ES-I3 (cell line): ENCODE data around the gene ITPKC.

Experiments used
- H3K36me3 ChIP-seq: 2 replicates; pipeline ENCODE4 v1.6.1; 2013; ENCODE audit warnings: mild to moderate bottlenecking, low read length, control low read depth, moderate library complexity; ENCODE audit not compliant: insufficient read depth
- H3K4me1 ChIP-seq: 2 replicates; pipeline ENCODE4 v1.6.1; 2013; ENCODE audit warnings: mild to moderate bottlenecking, control low read depth, low read length; ENCODE audit not compliant: insufficient read depth
- H3K9ac ChIP-seq: 2 replicates; pipeline ENCODE4 v1.6.1; 2013; ENCODE audit warnings: low read depth, mild to moderate bottlenecking, low read length, moderate library complexity
- H3K9me3 ChIP-seq: 2 replicates; pipeline ENCODE4 v1.6.1; 2013; ENCODE audit warnings: mild to moderate bottlenecking, low read length, moderate library complexity; ENCODE audit not compliant: control insufficient read depth, insufficient read depth

Gene ITPKC

DNA sequence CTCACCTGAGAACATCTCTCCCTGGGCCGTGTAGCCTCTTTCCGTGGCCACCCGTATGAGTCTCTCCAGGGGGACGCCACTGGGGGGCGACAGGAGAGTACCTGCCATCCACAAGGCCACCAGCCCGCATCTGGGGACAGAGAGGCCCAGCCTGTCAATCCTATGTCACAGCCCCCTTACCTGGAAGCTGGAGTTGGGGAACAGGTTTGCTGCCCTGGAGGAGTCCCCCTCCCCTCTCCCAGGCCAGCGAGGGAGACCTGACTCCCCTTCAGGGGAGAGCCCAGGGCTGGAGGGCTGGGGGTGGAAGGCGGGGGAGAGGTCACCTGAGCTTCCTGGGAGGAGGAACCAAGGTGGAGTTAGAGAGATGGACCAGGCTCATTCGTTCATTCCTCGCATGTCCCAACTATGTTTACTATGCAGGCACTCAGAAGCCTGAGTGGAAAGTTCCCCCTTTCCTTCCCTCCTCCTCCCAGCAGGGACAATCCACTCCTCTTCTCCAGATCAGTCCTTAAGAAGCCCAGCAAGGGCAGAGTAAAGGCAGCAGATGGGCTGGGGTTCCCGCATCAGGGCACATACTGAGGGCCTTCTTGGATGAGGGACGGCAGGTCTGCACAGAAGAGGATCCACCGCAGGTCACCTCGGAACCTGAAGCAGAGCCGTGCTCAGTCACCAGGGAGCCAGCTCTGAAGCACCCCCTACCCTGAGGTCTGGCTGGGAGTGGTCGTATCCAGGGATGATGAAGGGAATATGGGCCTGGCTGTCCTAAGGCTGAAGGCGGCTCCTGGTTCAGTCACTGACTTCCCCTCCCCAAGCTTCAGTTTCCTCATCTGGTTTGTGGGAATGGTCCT, 27.9 kb downstream of the ITPKC start:
- H3K9ac ChIP-seq, result peak overlapping the region; percentile 9; the same call in 1 of the 2 replicates
- no peaks in the 10 kb centered on the region; the same call in 1 of the 2 replicates for H3K36me3 ChIP-seq
- no peaks in the 10 kb centered on the region for H3K9me3 ChIP-seq
- peaks cover 8% of the 10 kb centered on the region for H3K4me1 ChIP-seq

DNA sequence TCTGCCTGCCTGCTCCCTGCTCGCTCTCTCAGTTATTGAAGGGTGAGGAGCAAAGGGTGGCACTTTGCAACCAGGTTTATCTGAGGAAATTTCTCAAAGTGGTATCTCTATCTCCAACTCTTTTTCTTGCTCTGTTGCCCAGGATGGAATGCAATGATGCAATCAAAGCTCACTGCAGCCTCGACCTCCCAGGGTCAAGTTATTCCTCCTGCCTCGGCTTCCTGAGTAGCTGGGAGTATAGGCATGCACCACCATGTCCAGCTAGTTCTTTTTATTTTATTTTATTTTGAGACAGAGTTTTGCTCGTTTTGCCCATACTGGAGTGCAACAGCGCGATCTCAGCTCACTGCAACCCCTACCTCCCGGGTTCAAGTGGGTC, 28.5 kb downstream of the ITPKC start:
- no peaks in the 10 kb centered on the region; the same call in 1 of the 2 replicates for H3K36me3 ChIP-seq
- peak overlapping the region; percentile 9; the same call in 1 of the 2 replicates for H3K9ac ChIP-seq
- peaks cover 8% of the 10 kb centered on the region for H3K4me1 ChIP-seq
- H3K9me3 ChIP-seq, result no peaks in the 10 kb centered on the region

DNA sequence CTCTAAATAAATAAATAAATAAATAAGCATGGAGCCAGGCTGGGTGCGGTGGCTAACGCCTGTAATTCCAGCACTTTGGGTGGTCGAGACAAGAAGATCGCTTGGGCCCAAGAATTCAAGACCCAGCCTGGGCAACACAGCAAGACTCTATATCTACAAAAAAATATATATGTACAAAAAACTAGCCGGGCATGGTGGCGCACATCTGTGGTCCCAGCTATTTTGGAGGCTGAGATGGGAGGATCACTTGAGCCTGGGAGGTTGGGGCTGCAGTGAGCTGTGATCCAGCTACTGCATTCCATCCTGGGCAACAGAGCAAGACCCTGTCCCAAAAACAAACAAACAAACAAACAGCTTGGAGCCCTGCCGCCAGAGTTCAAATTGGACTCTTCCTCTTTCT, 30.6 kb downstream of the ITPKC start:
- no peak overlapping the region for H3K9ac ChIP-seq
- H3K9me3 ChIP-seq, result no peaks in the 10 kb centered on the region
- H3K4me1 ChIP-seq, result peaks cover 8% of the 10 kb centered on the region
- H3K36me3 ChIP-seq, result no peaks in the 10 kb centered on the region

DNA sequence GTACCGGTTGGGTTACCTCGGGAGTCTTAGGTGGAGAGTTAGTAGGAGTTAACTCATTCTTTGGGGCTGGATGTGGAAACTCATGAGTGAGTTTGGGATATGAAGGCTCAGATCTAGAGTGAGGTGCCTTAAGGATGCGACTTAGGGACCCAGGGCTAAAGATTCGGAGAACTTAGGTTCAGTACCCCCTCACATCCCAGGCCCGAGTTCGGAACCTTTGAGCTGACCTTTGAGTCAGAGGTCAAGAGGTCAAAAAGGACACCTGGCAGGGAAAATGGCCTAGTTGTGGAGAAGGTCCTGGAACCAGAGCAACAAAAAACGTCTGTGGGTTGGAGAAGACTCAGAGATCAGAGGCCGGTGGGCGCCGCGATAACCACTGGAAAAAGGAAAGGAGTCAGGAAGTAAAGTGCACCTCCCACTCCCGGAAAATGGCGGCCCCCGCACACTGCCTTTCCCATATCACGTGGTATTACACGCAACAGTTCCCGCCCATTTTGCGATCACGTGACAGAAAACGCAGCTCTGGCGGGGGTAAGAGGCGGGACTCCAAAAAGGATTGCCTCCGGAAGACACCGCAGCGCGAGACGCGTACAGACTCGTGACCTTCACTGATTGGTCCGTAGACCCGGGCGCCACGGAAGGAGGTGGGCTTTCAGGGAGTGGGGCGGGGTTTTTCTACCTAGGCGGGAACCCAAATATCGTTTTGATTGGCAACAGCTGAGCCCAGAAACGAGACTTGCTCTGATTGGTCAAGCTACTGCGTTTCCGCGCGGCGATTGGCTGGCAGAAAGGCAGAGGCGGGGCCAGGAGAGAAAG, 33.4 kb downstream of the ITPKC start, which contains the start of gene ACTMAP:
Gene ACTMAP, minus strand, starts transcription at position 420 of the 816 bp plus-strand sequence. CDS start 674 bp downstream, outside the sequence.
- H3K9me3 ChIP-seq, result no peaks in the 10 kb centered on the region
- H3K4me1 ChIP-seq, result peaks cover 4% of the 10 kb centered on the region
- H3K36me3 ChIP-seq, result no peaks in the 10 kb centered on the region
- H3K9ac ChIP-seq, result peak within 1 kb of the TSS; percentile 94

- H3K9me3 ChIP-seq, result no peaks in the 10 kb centered on the region
- no peaks in the 10 kb centered on the region for H3K4me1 ChIP-seq
- peaks cover 5% of the 10 kb centered on the region; the same call in 1 of the 2 replicates for H3K36me3 ChIP-seq
- peak within 1 kb of the TSS; percentile 94 for H3K9ac ChIP-seq
Measured at GRCh38 chr19:40750874-40751537, 34.1 kb downstream of the ITPKC start, which contains the start of gene SNRPA. Gene SNRPA, plus strand, starts transcription at chr19:40751203. Its CDS starts 206 bp downstream, at chr19:40751409.

DNA sequence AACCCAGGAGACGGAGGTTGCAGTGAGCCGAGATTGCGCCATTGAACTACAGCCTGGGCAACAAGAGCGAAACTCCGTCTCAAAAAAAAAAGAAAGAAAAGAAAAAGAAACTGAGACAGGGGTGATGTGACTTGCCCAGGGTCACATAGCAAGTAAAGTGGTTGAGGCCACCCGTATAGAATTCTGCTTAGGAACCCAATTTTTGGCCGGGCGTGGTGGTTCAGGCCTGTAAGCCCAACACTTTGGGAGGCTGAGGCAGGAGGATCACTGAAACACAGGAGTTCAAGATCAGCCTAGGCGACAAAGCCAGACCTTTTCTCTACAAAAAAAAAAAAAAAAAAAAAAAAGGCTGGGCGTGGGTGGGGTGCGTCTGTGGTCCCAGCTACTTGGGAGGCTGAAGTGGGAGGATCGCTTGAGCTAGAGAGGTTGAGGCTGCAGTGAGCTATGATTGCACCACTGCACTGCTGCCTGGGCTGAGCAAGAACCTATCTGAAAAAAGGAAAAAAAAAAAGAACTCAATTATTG, 35.4 kb downstream of the ITPKC start:
- Histone ChIP-seq H3K4me1 (no peaks in the 10 kb centered on the region), H3K9me3 (no peaks in the 10 kb centered on the region), H3K9ac (peak overlapping the region; percentile 94; the same call in 1 of the 2 replicates), H3K36me3 (peaks cover 19% of the 10 kb centered on the region)

DNA sequence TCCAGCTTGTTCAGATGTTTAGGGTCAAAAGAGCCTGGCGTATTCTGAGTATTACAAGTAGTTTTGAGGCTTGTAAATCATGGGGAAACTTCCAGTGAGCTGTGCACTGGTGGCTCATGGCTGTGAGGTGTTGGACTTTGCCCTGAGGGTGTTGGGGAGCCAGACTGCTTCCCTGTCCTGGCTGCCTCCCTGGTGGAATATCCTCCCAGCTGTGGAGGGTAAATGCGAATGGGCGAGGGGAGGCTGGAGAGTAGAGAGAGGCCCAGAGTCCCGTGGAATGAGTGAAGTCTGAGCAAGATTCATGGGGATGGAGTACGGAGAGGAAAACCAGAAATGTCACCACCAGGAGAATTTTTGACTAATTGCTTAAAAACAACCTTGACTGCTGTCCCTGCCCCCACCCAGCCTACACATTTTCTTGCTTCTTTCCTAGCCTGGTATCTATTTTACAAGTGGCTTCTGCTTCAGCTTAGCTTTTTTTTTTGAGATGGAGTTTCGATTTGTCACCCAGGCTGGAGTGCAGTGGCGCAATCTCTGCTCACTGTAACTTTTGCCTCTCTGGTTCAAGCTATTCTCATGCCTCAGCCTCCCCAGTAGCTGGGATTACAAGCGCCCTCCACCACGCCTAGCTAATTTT, 37.8 kb downstream of the ITPKC start:
- H3K4me1 ChIP-seq, result no peaks in the 10 kb centered on the region
- peaks cover 36% of the 10 kb centered on the region for H3K36me3 ChIP-seq
- no peak overlapping the region for H3K9ac ChIP-seq
- H3K9me3 ChIP-seq, result no peaks in the 10 kb centered on the region

- Histone ChIP-seq H3K9me3 (no peaks in the 10 kb centered on the region), H3K9ac (no peak overlapping the region), H3K4me1 (no peaks in the 10 kb centered on the region), H3K36me3 (peaks cover 39% of the 10 kb centered on the region)
Measured at GRCh38 chr19:40755248-40755624, 38.3 kb downstream of the ITPKC start.

DNA sequence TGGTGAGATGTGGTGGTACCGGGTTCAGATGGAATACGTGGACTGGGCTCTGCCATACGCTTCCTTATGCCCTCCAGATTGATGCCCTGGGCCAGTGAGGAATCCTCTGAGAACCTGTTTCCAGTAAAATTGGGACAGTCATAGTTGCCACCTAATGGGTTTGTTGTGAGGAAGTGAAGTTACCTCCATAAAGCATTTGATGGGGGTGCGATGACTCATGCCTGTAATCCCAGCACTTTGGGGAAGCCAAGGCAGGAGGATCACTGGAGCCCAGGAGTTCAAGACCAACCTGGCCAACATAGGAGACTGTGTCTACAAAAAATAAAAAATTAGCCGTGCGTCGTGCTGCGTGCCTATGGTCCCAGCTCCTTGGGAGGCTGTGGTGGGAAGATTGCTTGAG, 38.9 kb downstream of the ITPKC start:
- Histone ChIP-seq H3K4me1 (no peaks in the 10 kb centered on the region), H3K9me3 (no peaks in the 10 kb centered on the region), H3K36me3 (peaks cover 44% of the 10 kb centered on the region), H3K9ac (no peak overlapping the region)

DNA sequence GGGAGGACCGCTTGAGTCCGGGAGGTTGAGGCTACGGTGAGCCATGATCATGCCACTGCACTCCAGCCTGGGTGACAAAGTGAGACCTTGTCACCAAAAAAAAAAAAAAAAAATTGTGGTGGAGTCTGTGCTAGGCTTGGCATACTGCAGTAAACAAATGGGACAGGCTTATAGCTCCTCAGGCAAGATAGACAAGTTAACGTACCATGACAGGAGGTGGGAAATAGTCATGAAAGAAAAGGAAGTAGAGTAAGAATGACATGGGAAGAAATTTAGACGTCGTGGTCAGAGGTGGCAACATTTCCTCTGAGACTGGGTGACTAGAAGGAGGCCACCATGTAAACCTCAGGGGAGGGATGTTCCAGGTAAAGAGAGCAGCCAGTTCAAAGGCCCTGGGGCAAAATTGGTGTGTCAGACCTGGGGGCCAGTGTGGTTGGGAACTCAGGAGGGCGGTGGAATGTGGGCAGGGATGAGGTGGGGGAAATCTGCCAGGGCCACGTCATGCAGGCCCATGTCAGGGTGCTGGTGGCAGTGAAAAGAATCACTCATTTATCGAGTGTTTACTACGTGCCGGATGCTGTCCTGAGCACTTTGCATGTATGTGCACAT, 39.7 kb downstream of the ITPKC start:
- no peaks in the 10 kb centered on the region for H3K9me3 ChIP-seq
- H3K4me1 ChIP-seq, result no peaks in the 10 kb centered on the region
- no peak overlapping the region for H3K9ac ChIP-seq
- H3K36me3 ChIP-seq, result peaks cover 47% of the 10 kb centered on the region

DNA sequence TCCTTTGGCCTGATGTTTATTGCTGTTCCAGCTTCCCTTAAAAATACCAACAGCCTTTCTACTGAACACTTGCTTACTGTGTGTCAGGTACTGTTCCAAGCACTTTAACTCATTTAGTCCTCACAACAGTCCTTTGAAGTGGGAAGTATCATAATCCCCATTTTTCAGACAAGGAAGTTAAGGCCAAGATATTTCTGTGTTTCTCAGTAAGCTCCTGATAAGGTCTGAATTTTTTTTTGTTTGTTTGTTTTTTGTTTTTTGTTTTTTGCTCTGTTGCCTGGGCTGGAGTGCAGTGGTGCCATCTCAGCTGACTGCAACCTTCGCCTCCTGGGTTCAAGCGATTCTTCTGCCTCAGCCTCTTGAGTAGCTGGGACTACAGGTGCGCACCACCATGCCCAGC, 41.6 kb downstream of the ITPKC start:
- no peaks in the 10 kb centered on the region for H3K4me1 ChIP-seq
- peaks cover 61% of the 10 kb centered on the region for H3K36me3 ChIP-seq
- H3K9me3 ChIP-seq, result no peaks in the 10 kb centered on the region
- H3K9ac ChIP-seq, result no peak overlapping the region

DNA sequence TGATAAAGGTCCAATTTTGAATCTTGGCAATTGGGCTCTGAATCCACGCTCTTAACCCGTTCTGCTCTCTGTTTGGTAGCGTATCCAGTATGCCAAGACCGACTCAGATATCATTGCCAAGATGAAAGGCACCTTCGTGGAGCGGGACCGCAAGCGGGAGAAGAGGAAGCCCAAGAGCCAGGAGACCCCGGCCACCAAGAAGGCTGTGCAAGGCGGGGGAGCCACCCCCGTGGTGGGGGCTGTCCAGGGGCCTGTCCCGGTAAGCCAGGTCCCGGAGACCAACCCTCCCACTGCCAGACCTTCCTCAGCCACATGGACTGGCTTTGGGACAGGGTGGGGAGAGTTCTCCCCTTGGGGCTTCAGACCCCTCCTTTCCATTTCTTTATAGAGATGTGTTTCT, 42.4 kb downstream of the ITPKC start:
- H3K4me1 ChIP-seq, result no peaks in the 10 kb centered on the region
- H3K9me3 ChIP-seq, result no peaks in the 10 kb centered on the region
- H3K36me3 ChIP-seq, result peaks cover 69% of the 10 kb centered on the region
- H3K9ac ChIP-seq, result no peak overlapping the region

GRCh38 chr19:40762754-40763470, 46.0 kb downstream of the ITPKC start:
- no peak overlapping the region for H3K9ac ChIP-seq
- no peaks in the 10 kb centered on the region for H3K4me1 ChIP-seq
- peaks cover 63% of the 10 kb centered on the region for H3K36me3 ChIP-seq
- no peaks in the 10 kb centered on the region for H3K9me3 ChIP-seq
